Measurements from ENCODE around the gene DDX59.

Gene DDX59

DNA sequence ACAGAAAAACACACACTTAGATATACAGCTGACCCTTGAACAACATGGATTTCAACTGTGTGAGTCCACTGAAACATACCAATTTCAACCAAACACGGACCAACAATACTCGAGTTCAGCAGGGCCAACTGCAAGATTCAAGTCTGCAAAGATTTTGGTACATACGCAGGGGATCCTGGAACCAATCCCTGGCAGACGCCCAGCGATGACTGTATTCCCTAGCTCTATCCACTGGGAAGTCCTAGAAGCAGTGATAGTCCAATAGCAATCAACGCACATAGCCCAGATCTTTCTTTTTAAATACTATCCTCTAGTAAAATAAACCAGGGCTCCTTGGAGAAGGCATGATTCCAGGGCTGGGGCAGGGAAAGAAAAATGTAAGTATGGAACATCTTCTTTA is 9.0 kb downstream of the DDX59 start:
- Histone ChIP-seq H3K9me3 (ENCODE audit: insufficient read depth, low read depth, low read length) (no peaks in the 10 kb centered on the region), H2AFZ (ENCODE audit: low read length) (no peak overlapping the region), H3K27me3 (ENCODE audit: insufficient read depth, low read length, poor library complexity, severe bottlenecking) (no peaks in the 10 kb centered on the region), H3K9me2 (replicated peaks; ENCODE audit: low read depth, low read length) (no peaks in the 10 kb centered on the region), H3K4me3 (ENCODE audit: low read length, poor library complexity, severe bottlenecking) (no peak overlapping the region), H3K4me1 (ENCODE audit: insufficient read depth, low read length, poor library complexity, severe bottlenecking) (peaks cover 21% of the 10 kb centered on the region), H3K9ac (ENCODE audit: low read depth, low read length, poor library complexity, severe bottlenecking) (no peak overlapping the region), H3F3A (ENCODE audit: low read depth) (no peaks in the 10 kb centered on the region), H3K79me2 (ENCODE audit: insufficient read depth, low read length) (peaks cover 12% of the 10 kb centered on the region), H3K4me2 (ENCODE audit: low read depth, low read length, poor library complexity, severe bottlenecking) (no peak overlapping the region), H4K20me1 (ENCODE audit: insufficient read depth, low read length, poor library complexity, severe bottlenecking) (no peaks in the 10 kb centered on the region), H3K36me3 (ENCODE audit: insufficient read depth, low read length) (peaks cover 34% of the 10 kb centered on the region)
- TF ChIP-seq EZH2phosphoT487 (IDR thresholded peaks at IDR 0.05; ENCODE audit: borderline replicate concordance): no peak
- TF ChIP-seq, protein P1, sequence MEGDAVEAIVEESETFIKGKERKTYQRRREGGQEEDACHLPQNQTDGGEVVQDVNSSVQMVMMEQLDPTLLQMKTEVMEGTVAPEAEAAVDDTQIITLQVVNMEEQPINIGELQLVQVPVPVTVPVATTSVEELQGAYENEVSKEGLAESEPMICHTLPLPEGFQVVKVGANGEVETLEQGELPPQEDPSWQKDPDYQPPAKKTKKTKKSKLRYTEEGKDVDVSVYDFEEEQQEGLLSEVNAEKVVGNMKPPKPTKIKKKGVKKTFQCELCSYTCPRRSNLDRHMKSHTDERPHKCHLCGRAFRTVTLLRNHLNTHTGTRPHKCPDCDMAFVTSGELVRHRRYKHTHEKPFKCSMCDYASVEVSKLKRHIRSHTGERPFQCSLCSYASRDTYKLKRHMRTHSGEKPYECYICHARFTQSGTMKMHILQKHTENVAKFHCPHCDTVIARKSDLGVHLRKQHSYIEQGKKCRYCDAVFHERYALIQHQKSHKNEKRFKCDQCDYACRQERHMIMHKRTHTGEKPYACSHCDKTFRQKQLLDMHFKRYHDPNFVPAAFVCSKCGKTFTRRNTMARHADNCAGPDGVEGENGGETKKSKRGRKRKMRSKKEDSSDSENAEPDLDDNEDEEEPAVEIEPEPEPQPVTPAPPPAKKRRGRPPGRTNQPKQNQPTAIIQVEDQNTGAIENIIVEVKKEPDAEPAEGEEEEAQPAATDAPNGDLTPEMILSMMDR (conservative IDR thresholded peaks at IDR 0.05; ENCODE audit: low read length): no peak

DNA sequence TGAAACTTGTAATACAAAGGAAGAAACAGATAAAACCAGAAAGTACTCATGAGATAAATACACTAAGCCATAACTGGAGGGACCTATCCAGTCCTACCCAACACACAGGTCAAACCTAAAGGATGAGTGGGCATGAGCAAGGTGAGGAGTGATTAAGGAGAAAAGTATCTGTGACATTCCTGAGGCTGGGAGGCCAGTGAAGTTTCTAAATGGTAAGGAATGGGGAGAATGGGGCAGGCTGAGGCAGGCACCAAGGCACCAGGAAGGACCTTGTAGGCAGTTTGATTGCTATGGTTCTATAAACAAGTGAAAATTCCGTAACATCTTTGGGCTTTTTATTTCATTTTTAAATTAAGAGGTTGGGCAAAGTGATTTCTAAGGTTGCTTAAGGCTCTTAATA is 10.4 kb downstream of the DDX59 start:
- TF ChIP-seq EZH2phosphoT487 (IDR thresholded peaks at IDR 0.05; ENCODE audit: borderline replicate concordance): no peak
- Histone ChIP-seq H3F3A (ENCODE audit: low read depth) (no peaks in the 10 kb centered on the region), H3K9me2 (replicated peaks; ENCODE audit: low read depth, low read length) (no peaks in the 10 kb centered on the region), H3K4me3 (ENCODE audit: low read length, poor library complexity, severe bottlenecking) (no peak overlapping the region), H3K9me3 (ENCODE audit: insufficient read depth, low read depth, low read length) (no peaks in the 10 kb centered on the region), H4K20me1 (ENCODE audit: insufficient read depth, low read length, poor library complexity, severe bottlenecking) (no peaks in the 10 kb centered on the region), H3K9ac (ENCODE audit: low read depth, low read length, poor library complexity, severe bottlenecking) (no peak overlapping the region), H3K4me2 (ENCODE audit: low read depth, low read length, poor library complexity, severe bottlenecking) (no peak overlapping the region), H3K4me1 (ENCODE audit: insufficient read depth, low read length, poor library complexity, severe bottlenecking) (peaks cover 17% of the 10 kb centered on the region), H3K79me2 (ENCODE audit: insufficient read depth, low read length) (peaks cover 11% of the 10 kb centered on the region), H2AFZ (ENCODE audit: low read length) (no peak overlapping the region), H3K27me3 (ENCODE audit: insufficient read depth, low read length, poor library complexity, severe bottlenecking) (no peaks in the 10 kb centered on the region), H3K36me3 (ENCODE audit: insufficient read depth, low read length) (peaks cover 34% of the 10 kb centered on the region)

DNA sequence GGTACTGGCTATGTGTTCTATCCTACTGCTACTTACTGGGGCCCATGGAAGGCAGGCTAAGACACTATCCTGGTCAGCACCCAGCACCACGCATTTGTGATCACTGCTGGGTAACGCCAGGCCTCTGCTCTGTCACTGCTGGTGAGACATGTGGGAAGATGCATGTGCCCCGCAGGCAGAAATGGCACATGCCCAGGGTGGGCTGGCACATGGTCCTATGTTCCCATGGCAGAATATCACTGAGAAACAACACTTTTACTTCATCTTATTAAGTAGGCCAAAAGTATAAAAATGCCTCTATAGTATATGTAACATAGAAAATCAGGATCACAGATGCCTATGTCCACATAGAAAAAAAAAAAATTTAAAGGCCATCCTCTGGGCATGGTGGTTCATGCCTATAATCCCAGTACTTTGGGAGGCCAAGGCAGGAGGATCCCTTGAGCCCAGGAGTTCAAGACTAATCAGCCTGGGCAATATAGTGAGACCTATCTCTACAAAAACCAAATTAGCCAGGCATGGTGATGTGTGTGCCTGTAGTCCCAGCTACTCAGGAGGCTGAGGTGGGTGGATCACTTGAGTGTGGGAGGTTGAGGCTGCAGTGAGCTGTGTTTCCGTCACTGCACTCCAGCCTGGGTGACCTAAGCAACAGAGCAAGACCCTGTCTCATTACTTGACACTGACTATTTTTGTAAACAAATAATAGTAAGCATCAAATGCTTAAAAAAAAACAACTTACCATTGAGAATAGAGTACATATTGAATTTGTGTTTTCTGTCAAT is 11.5 kb downstream of the DDX59 start:
- no peak overlapping the region for H3K9ac ChIP-seq (ENCODE audit: low read depth, low read length, poor library complexity, severe bottlenecking)
- TF ChIP-seq EZH2phosphoT487 (IDR thresholded peaks at IDR 0.05; ENCODE audit: borderline replicate concordance): no peak
- TF ChIP-seq, protein P1 (conservative IDR thresholded peaks at IDR 0.05; ENCODE audit: low read length): no peak
- H3K36me3 ChIP-seq (ENCODE audit: insufficient read depth, low read length): peaks cover 34% of the 10 kb centered on the region
- no peak overlapping the region for H3K4me3 ChIP-seq (ENCODE audit: low read length, poor library complexity, severe bottlenecking)
- H3F3A ChIP-seq (ENCODE audit: low read depth): no peaks in the 10 kb centered on the region
- no peaks in the 10 kb centered on the region for H4K20me1 ChIP-seq (ENCODE audit: insufficient read depth, low read length, poor library complexity, severe bottlenecking)
- peaks cover 11% of the 10 kb centered on the region for H3K4me1 ChIP-seq (ENCODE audit: insufficient read depth, low read length, poor library complexity, severe bottlenecking)
- no peaks in the 10 kb centered on the region for H3K27me3 ChIP-seq (ENCODE audit: insufficient read depth, low read length, poor library complexity, severe bottlenecking)
- no peak overlapping the region for H2AFZ ChIP-seq (ENCODE audit: low read length)
- H3K9me2 ChIP-seq (replicated peaks; ENCODE audit: low read depth, low read length): no peaks in the 10 kb centered on the region
- H3K79me2 ChIP-seq (ENCODE audit: insufficient read depth, low read length): peaks cover 5% of the 10 kb centered on the region; the same call in 1 of the 2 replicates
- H3K4me2 ChIP-seq (ENCODE audit: low read depth, low read length, poor library complexity, severe bottlenecking): no peak overlapping the region
- H3K9me3 ChIP-seq (ENCODE audit: insufficient read depth, low read depth, low read length): no peaks in the 10 kb centered on the region

DNA sequence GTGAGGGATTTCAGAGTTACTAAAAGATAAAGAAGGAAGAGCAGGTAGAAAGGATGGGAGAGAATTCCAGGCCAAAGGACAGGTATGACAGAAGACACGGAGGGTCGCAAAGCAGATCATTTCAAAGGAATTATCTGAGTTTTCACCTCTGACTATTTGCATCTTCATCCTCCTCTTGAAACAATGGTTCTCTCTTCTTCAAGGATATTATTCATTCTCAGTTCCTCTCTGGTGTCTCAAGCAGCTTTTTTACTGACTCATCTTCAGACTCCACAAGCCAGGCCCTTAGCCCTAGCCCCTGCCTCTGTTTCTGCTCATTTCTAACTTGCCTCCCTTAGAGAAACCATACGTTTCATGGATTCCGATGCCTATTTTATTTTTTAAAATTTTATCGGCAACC is 15.0 kb downstream of the DDX59 start:
- no peaks in the 10 kb centered on the region for H3F3A ChIP-seq (ENCODE audit: low read depth)
- no peaks in the 10 kb centered on the region for H3K79me2 ChIP-seq (ENCODE audit: insufficient read depth, low read length)
- TF ChIP-seq EZH2phosphoT487 (IDR thresholded peaks at IDR 0.05; ENCODE audit: borderline replicate concordance): no peak
- TF ChIP-seq, protein P1 (conservative IDR thresholded peaks at IDR 0.05; ENCODE audit: low read length): no peak
- H3K4me2 ChIP-seq (ENCODE audit: low read depth, low read length, poor library complexity, severe bottlenecking): no peak overlapping the region
- H3K36me3 ChIP-seq (ENCODE audit: insufficient read depth, low read length): peaks cover 29% of the 10 kb centered on the region; the same call in 1 of the 2 replicates
- H4K20me1 ChIP-seq (ENCODE audit: insufficient read depth, low read length, poor library complexity, severe bottlenecking): no peaks in the 10 kb centered on the region
- H3K9me2 ChIP-seq (replicated peaks; ENCODE audit: low read depth, low read length): no peaks in the 10 kb centered on the region
- no peaks in the 10 kb centered on the region for H3K27me3 ChIP-seq (ENCODE audit: insufficient read depth, low read length, poor library complexity, severe bottlenecking)
- H2AFZ ChIP-seq (ENCODE audit: low read length): no peak overlapping the region
- H3K9ac ChIP-seq (ENCODE audit: low read depth, low read length, poor library complexity, severe bottlenecking): no peak overlapping the region
- H3K4me1 ChIP-seq (ENCODE audit: insufficient read depth, low read length, poor library complexity, severe bottlenecking): peaks cover 7% of the 10 kb centered on the region
- no peaks in the 10 kb centered on the region for H3K9me3 ChIP-seq (ENCODE audit: insufficient read depth, low read depth, low read length)
- no peak overlapping the region for H3K4me3 ChIP-seq (ENCODE audit: low read length, poor library complexity, severe bottlenecking)

Measured in Loucy (cell line).